GM18909 (cell line): ENCODE measurements around the gene AUTS2.

Experiments
- ATAC-seq: cut with Tn5 transposase; IDR thresholded peaks from one replicate; pipeline ENCODE4 v1.9.1; 2021; ENCODE audit warnings: mild to moderate bottlenecking; ENCODE audit not compliant: unreplicated experiment, poor library complexity

The AUTS2 gene

GRCh38 chr7:70288781-70289456 lies 690.6 kb downstream of the AUTS2 start:
- ATAC-seq = no peak

- no peak for ATAC-seq
Observed at GRCh38 chr7:70292716-70293115, 694.4 kb downstream of the AUTS2 start.

GRCh38 chr7:70294211-70294911 lies 696.1 kb downstream of the AUTS2 start:
- no peak for ATAC-seq

- ATAC-seq = no peak
Observed at GRCh38 chr7:70298780-70299471, 700.7 kb downstream of the AUTS2 start.

- ATAC-seq = no peak
Observed at GRCh38 chr7:70299472-70299807, 701.2 kb downstream of the AUTS2 start.

- ATAC-seq = no peak
Observed at GRCh38 chr7:70301673-70302185, 703.5 kb downstream of the AUTS2 start.

- ATAC-seq = no peak
Observed at GRCh38 chr7:70303309-70303708, 705.0 kb downstream of the AUTS2 start.

GRCh38 chr7:70303780-70304179 lies 705.5 kb downstream of the AUTS2 start:
- ATAC-seq = no peak

GRCh38 chr7:70306173-70306572 lies 707.9 kb downstream of the AUTS2 start:
- ATAC-seq = no peak

- ATAC-seq = no peak
Observed at GRCh38 chr7:70307544-70308106, 709.4 kb downstream of the AUTS2 start.

- ATAC-seq = no peak
Observed at GRCh38 chr7:70312336-70312735, 714.1 kb downstream of the AUTS2 start.

- ATAC-seq = no peak
Observed at GRCh38 chr7:70313271-70313670, 715.0 kb downstream of the AUTS2 start.

GRCh38 chr7:70313687-70314086 lies 715.4 kb downstream of the AUTS2 start:
- no peak for ATAC-seq

- no peak for ATAC-seq
Observed at GRCh38 chr7:70314221-70314620, 715.9 kb downstream of the AUTS2 start.

- no peak for ATAC-seq
Observed at GRCh38 chr7:70316745-70317144, 718.5 kb downstream of the AUTS2 start.

GRCh38 chr7:70317356-70317755 lies 719.1 kb downstream of the AUTS2 start:
- no peak for ATAC-seq

GRCh38 chr7:70318511-70318910 lies 720.2 kb downstream of the AUTS2 start:
- no peak for ATAC-seq

- no peak for ATAC-seq
Observed at GRCh38 chr7:70319057-70319456, 720.8 kb downstream of the AUTS2 start.

GRCh38 chr7:70321016-70321590 lies 722.8 kb downstream of the AUTS2 start:
- no peak for ATAC-seq

GRCh38 chr7:70322856-70323255 lies 724.6 kb downstream of the AUTS2 start:
- ATAC-seq = no peak
